DOHH2 (cell line): ENCODE data around the gene SLC15A5.

Source experiments
- H3F3A ChIP-seq: fragments of 200-600 bp; sonication (generic), shearing (Covaris generic); 2 replicates; pipeline ENCODE4 v1.6.0; 2016; ENCODE audit warnings: antibody characterized with exemption, mild to moderate bottlenecking; ENCODE audit not compliant: control insufficient read depth, insufficient read depth
- H3K27ac ChIP-seq: fragments of 200-600 bp; sonication (generic); 2 replicates; pipeline ENCODE4 v1.5.1; 2014; ENCODE audit warnings: low read depth, mild to moderate bottlenecking, low read length, moderate library complexity
- H3K27me3 ChIP-seq: fragments of 200-600 bp; sonication (generic); 2 replicates; pipeline ENCODE4 v1.6.1; 2014; ENCODE audit warnings: mild to moderate bottlenecking, low read length, mixed read lengths; ENCODE audit not compliant: control insufficient read depth
- H3K36me3 ChIP-seq: fragments of 200-600 bp; sonication (generic); 2 replicates; pipeline ENCODE4 v1.6.1; 2014; ENCODE audit warnings: mild to moderate bottlenecking, low read length, moderate library complexity, mixed read lengths; ENCODE audit not compliant: control insufficient read depth
- H3K4me1 ChIP-seq: fragments of 200-600 bp; sonication (generic); 2 replicates; pipeline ENCODE4 v1.6.1; 2014; ENCODE audit warnings: mild to moderate bottlenecking, low read length, mixed read lengths; ENCODE audit not compliant: control insufficient read depth
- H3K4me2 ChIP-seq: fragments of 200-600 bp; sonication (generic); 2 replicates; pipeline ENCODE4 v1.6.0; 2014; ENCODE audit warnings: mild to moderate bottlenecking, low read length, moderate library complexity
- H3K4me3 ChIP-seq: fragments of 200-600 bp; sonication (generic); 2 replicates; pipeline ENCODE4 v1.5.1; 2014; ENCODE audit warnings: mild to moderate bottlenecking, low read length, mixed read lengths
- H3K79me2 ChIP-seq: fragments of 200-600 bp; sonication (generic); 2 replicates; pipeline ENCODE4 v1.6.1; 2014; ENCODE audit warnings: mild to moderate bottlenecking, low read length, mixed read lengths; ENCODE audit not compliant: control insufficient read depth
- H3K9me2 ChIP-seq: fragments of 200-600 bp; sonication (generic); replicated peaks from 2 replicates; pipeline ENCODE4 v1.6.1; 2014; ENCODE audit warnings: mild to moderate bottlenecking, low read length, mixed read lengths; ENCODE audit not compliant: control insufficient read depth
- H3K9me3 ChIP-seq: fragments of 200-600 bp; sonication (generic); 2 replicates; pipeline ENCODE4 v1.6.1; 2014; ENCODE audit warnings: antibody characterized with exemption, low read length, mixed read lengths; ENCODE audit not compliant: control insufficient read depth, insufficient read depth
- H4K20me1 ChIP-seq: fragments of 200-600 bp; sonication (generic); 2 replicates; pipeline ENCODE4 v1.6.0; 2014; ENCODE audit warnings: low read depth, mild to moderate bottlenecking, antibody characterized with exemption, low read length, moderate library complexity; ENCODE audit not compliant: control insufficient read depth, insufficient read depth
- CTCF ChIP-seq: fragments of 200-600 bp; sonication (generic); IDR thresholded peaks from one replicate; pipeline ENCODE4 v1.5.1; 2014; ENCODE audit warnings: antibody characterized with exemption, mild to moderate bottlenecking, low read depth, low read length; ENCODE audit not compliant: poor library complexity, severe bottlenecking
- EZH2phosphoT487 ChIP-seq: fragments of 200-600 bp; sonication (generic); IDR thresholded peaks from 2 replicates; pipeline ENCODE4 v1.6.1; 2017; ENCODE audit warnings: borderline replicate concordance, mild to moderate bottlenecking, antibody characterized with exemption, low read length, moderate library complexity, mixed read lengths

The SLC15A5 gene

DNA sequence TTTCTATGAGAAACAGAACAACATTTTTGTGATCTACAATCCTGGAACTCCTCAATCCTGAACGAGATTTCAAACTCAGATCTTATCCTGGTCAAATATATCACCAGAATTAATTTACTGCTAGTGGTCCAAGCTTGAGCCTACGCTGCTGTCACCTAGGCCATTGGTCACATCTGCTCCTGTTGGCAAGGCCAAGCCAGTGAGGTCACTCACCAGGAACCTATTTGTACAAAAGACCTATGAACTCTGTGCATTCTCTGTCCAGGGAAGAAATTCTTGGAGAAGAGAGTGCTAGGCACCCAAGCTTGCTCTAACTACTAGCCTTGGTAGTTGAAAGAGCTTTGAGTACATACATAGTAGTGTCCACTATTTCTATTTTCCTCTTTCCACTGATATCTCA lies 106.1 kb downstream of the SLC15A5 start:
- no peak overlapping the region for H3K4me2 ChIP-seq
- H3K36me3 ChIP-seq, result no peaks in the 10 kb centered on the region
- no peaks in the 10 kb centered on the region for H4K20me1 ChIP-seq
- no peak for TF ChIP-seq EZH2phosphoT487
- no peak for TF ChIP-seq CTCF
- no peaks in the 10 kb centered on the region for H3F3A ChIP-seq
- H3K9me2 ChIP-seq, result no peaks in the 10 kb centered on the region
- no peaks in the 10 kb centered on the region for H3K79me2 ChIP-seq
- no peaks in the 10 kb centered on the region for H3K9me3 ChIP-seq
- H3K4me1 ChIP-seq, result no peaks in the 10 kb centered on the region
- no peak overlapping the region for H3K4me3 ChIP-seq
- no peak overlapping the region for H3K27ac ChIP-seq
- no peaks in the 10 kb centered on the region for H3K27me3 ChIP-seq

- H3K4me1 ChIP-seq, result peaks cover 4% of the 10 kb centered on the region; the same call in 1 of the 2 replicates
- H3K9me3 ChIP-seq, result no peaks in the 10 kb centered on the region
- no peak for TF ChIP-seq CTCF
- no peak for TF ChIP-seq EZH2phosphoT487
- H3K4me2 ChIP-seq, result no peak overlapping the region
- H3F3A ChIP-seq, result no peaks in the 10 kb centered on the region
- no peak overlapping the region for H3K27ac ChIP-seq
- no peaks in the 10 kb centered on the region for H3K27me3 ChIP-seq
- H3K36me3 ChIP-seq, result no peaks in the 10 kb centered on the region
- H3K79me2 ChIP-seq, result no peaks in the 10 kb centered on the region
- H3K9me2 ChIP-seq, result no peaks in the 10 kb centered on the region
- H4K20me1 ChIP-seq, result no peaks in the 10 kb centered on the region
- no peak overlapping the region for H3K4me3 ChIP-seq
Observed at GRCh38 chr12:16168078-16168477, 109.4 kb downstream of the SLC15A5 start.

- H3K4me3 ChIP-seq, result no peak overlapping the region
- no peaks in the 10 kb centered on the region for H4K20me1 ChIP-seq
- no peaks in the 10 kb centered on the region for H3K9me3 ChIP-seq
- no peak overlapping the region for H3K27ac ChIP-seq
- H3F3A ChIP-seq, result no peaks in the 10 kb centered on the region
- peaks cover 4% of the 10 kb centered on the region; the same call in 1 of the 2 replicates for H3K4me1 ChIP-seq
- H3K27me3 ChIP-seq, result no peaks in the 10 kb centered on the region
- H3K9me2 ChIP-seq, result no peaks in the 10 kb centered on the region
- H3K4me2 ChIP-seq, result no peak overlapping the region
- TF ChIP-seq EZH2phosphoT487 (no peak), CTCF (no peak)
- no peaks in the 10 kb centered on the region for H3K36me3 ChIP-seq
- H3K79me2 ChIP-seq, result no peaks in the 10 kb centered on the region
Observed at GRCh38 chr12:16166563-16167470, 110.7 kb downstream of the SLC15A5 start.
